A549 (cell line): Measurements from ENCODE around the gene EDN3. TPM values are rescaled to one million over a fixed set of nuclear protein-coding genes. Genes with fewer than 3 reads are reported as not detected.
"Not testable (repeated sequence)": the region's sequence is repeated elsewhere in the genome, so short reads cannot be mapped to it uniquely, and the experiment has no call there.

Experiments used
- ATAC-seq, 2 experiments: fragments of 200-7000 bp in 1 of 2; fragments of >200 bp in 1 of 2; cut with Nextera tagmentation in 1 of 2; cut with Tn5 transposase in 1 of 2; 3 replicates each; pipeline versions ENCODE4 v1.8.0 to v1.9.1; 2018 to 2020; ENCODE audit warnings: mild to moderate bottlenecking in 1 of 2, moderate library complexity in 1 of 2
- CTCF ChIA-PET: fragments of 300-600 bp; sonication (Branson Sonifier 250); formaldehyde crosslinking; extraction: SDS; loops from one replicate; lab custom pipeline; 2021; ENCODE audit warnings: antibody characterized with exemption, inconsistent platforms; lab: Yijun Ruan, JAX
- POLR2A ChIA-PET: fragments of 350-600 bp; formaldehyde crosslinking; extraction: SDS; loops from one replicate; lab custom pipeline; 2021; ENCODE audit warnings: antibody characterized with exemption, inconsistent platforms; lab: Yijun Ruan, JAX
- DNase-seq, 2 experiments: peaks; one replicate each; pipeline versions ENCODE4 v3.0.0 to v3.0.0-alpha.2; 2011 to 2016; ENCODE audit warnings: low read depth in 1 of 2, low spot score in 1 of 2
- FAIRE-seq: peaks from 2 replicates; lab custom pipeline; 2011; peaks lifted over from hg19 to GRCh38; lab: Jason Lieb, UNC
- H3K27ac ChIP-seq, 2 experiments: fragments of >200 bp; sonication (Bioruptor Twin); formaldehyde crosslinking; 3 replicates each; pipeline ENCODE4 v1.5.1; 2016 to 2017
- H3K4me1 ChIP-seq: fragments of >200 bp; sonication (Bioruptor Twin); formaldehyde crosslinking; 3 replicates; pipeline ENCODE4 v1.6.1; 2016
- H3K4me2 ChIP-seq: fragments of >200 bp; sonication (Bioruptor Twin); formaldehyde crosslinking; 3 replicates; pipeline ENCODE4 v1.6.1; 2016
- H3K4me3 ChIP-seq: fragments of >200 bp; sonication (Bioruptor Twin); formaldehyde crosslinking; 3 replicates; pipeline ENCODE4 v1.5.1; 2016
- H3K9me3 ChIP-seq: fragments of >200 bp; sonication (Bioruptor Twin); formaldehyde crosslinking; 3 replicates; pipeline ENCODE4 v1.6.1; 2016
- BHLHE40 ChIP-seq: IDR thresholded peaks from 2 replicates; pipeline ENCODE4 v1.6.1; 2012; ENCODE audit warnings: low read depth, low read length, inconsistent platforms
- CHD4 ChIP-seq: fragments of 200-600 bp; sonication (generic); IDR thresholded peaks from 2 replicates; pipeline ENCODE4 v1.6.1; 2016; ENCODE audit warnings: antibody characterized with exemption, mild to moderate bottlenecking, borderline replicate concordance
- EHF ChIP-seq: fragments of 250-450 bp; sonication (Bioruptor Pico); IDR thresholded peaks from 2 replicates; pipeline ENCODE4 v1.5.0; 2020; ENCODE audit warnings: mild to moderate bottlenecking
- EHMT2 ChIP-seq: fragments of 200-600 bp; sonication (generic); IDR thresholded peaks from 2 replicates; pipeline ENCODE4 v1.6.1; 2016; ENCODE audit warnings: antibody characterized with exemption, low read depth, mild to moderate bottlenecking, moderate library complexity
- EP300 ChIP-seq, 2 experiments: fragments of >200 bp; sonication (Bioruptor Twin); formaldehyde crosslinking; IDR thresholded peaks; 2 replicates in 1 of 2; 3 replicates in 1 of 2; pipeline ENCODE4 v1.6.1; 2016 to 2017
- FOSB ChIP-seq: fragments of 250-450 bp; sonication (Bioruptor Pico); IDR thresholded peaks from 2 replicates; pipeline ENCODE4 v1.5.0; 2020; ENCODE audit warnings: mild to moderate bottlenecking, moderate library complexity
- FOSL2 ChIP-seq, 2 experiments: fragments of 450-650 bp in 1 of 2; fragments of >200 bp in 1 of 2; sonication (Bioruptor Twin) in 1 of 2; formaldehyde crosslinking; IDR thresholded peaks; 2 replicates each; pipeline versions ENCODE4 v1.5.0 to v1.6.1; 2016 to 2020; ENCODE audit warnings: mild to moderate bottlenecking in 1 of 2, moderate library complexity in 1 of 2
- FOXS1 ChIP-seq: fragments of 250-450 bp; sonication (Bioruptor Pico); IDR thresholded peaks from 2 replicates; pipeline ENCODE4 v1.5.0; 2020; ENCODE audit warnings: mild to moderate bottlenecking, moderate library complexity
- HEYL ChIP-seq: fragments of 250-450 bp; sonication (Bioruptor Pico); IDR thresholded peaks from 2 replicates; pipeline ENCODE4 v1.8.0; 2021; ENCODE audit warnings: mild to moderate bottlenecking, moderate library complexity
- HOXB5 ChIP-seq: fragments of 250-450 bp; sonication (Bioruptor Pico); IDR thresholded peaks from 2 replicates; pipeline ENCODE4 v1.5.0; 2020; ENCODE audit warnings: mild to moderate bottlenecking, moderate library complexity
- JUN ChIP-seq, 2 experiments: fragments of >200 bp; sonication (Bioruptor Twin); formaldehyde crosslinking; IDR thresholded peaks; 2 replicates in 1 of 2; 3 replicates in 1 of 2; pipeline ENCODE4 v1.6.1; 2016 to 2017
- KDM5A ChIP-seq: fragments of 200-600 bp; sonication (generic); IDR thresholded peaks from 2 replicates; pipeline ENCODE4 v1.6.1; 2016; ENCODE audit warnings: antibody characterized with exemption, mild to moderate bottlenecking
- MYC ChIP-seq: IDR thresholded peaks from 2 replicates; pipeline ENCODE4 v1.6.1; 2012; ENCODE audit warnings: mild to moderate bottlenecking, inconsistent platforms, low read length, improper control_type of control experiment, borderline replicate concordance
- NPAS2 ChIP-seq: fragments of 250-450 bp; sonication (Bioruptor Pico); IDR thresholded peaks from 2 replicates; pipeline ENCODE4 v1.8.0; 2022; ENCODE audit warnings: mild to moderate bottlenecking, moderate library complexity, borderline replicate concordance
- NR3C1 ChIP-seq: fragments of >200 bp; sonication (Bioruptor Twin); formaldehyde crosslinking; IDR thresholded peaks from 3 replicates; pipeline ENCODE4 v1.6.1; 2017
- RARB ChIP-seq: fragments of 250-450 bp; sonication (Bioruptor Pico); IDR thresholded peaks from 2 replicates; pipeline ENCODE4 v1.8.0; 2021; ENCODE audit warnings: mild to moderate bottlenecking, moderate library complexity
- ZFP36 ChIP-seq: fragments of 450-650 bp; IDR thresholded peaks from 2 replicates; pipeline ENCODE4 v1.6.1; 2014; ENCODE audit warnings: borderline replicate concordance; ENCODE audit not compliant: partially characterized antibody
- WGBS: methylation state at CpG from one replicate; pipeline ENCODE4 v1.1.6; 2017; ENCODE audit errors: missing lambda C conversion rate; 5-methylcytosine and 5-hydroxymethylcytosine counted together
- polyA plus RNA-seq, 4 experiments: library from polyadenylated mRNA; depleted of rRNA in 3 of 4; stranded (reverse); fragments of >200 nt; fragmentation: RNase III in 1 of 4; extraction: RNeasy Plus Mini Kit Qiagen cat#74134 plus additional on column Dnase treatment in 1 of 4; gene quantifications; 2 replicates in 3 of 4; 3 replicates in 1 of 4; pipeline ENCODE4 v1.2.3, GENCODE V29; 2011 to 2017
- TF ChIP-seq, protein P1 (sequence below): IDR thresholded peaks from 2 replicates; pipeline ENCODE4 v1.6.1; 2012; ENCODE audit warnings: low read depth, borderline replicate concordance
- TF ChIP-seq, protein P2 (sequence below): IDR thresholded peaks from 2 replicates; pipeline ENCODE4 v1.6.1; 2012
- TF ChIP-seq, protein P3 (sequence below): fragments of >200 bp; sonication (Bioruptor Twin); formaldehyde crosslinking; IDR thresholded peaks from 2 replicates; pipeline ENCODE4 v1.6.1; 2016
- TF ChIP-seq, protein P4 (sequence below): fragments of >200 bp; sonication (Bioruptor Twin); formaldehyde crosslinking; IDR thresholded peaks from 3 replicates; pipeline ENCODE4 v1.5.1; 2016
- TF ChIP-seq, protein P5 (sequence below): fragments of 450-650 bp; IDR thresholded peaks from 2 replicates; pipeline ENCODE4 v1.6.1; 2014; ENCODE audit warnings: antibody characterized with exemption
- TF ChIP-seq, protein P6 (sequence below): fragments of 200-600 bp; sonication (generic); IDR thresholded peaks from 2 replicates; pipeline ENCODE4 v1.6.1; 2016; ENCODE audit warnings: antibody characterized with exemption, mild to moderate bottlenecking, moderate library complexity

The EDN3 gene
- polyA plus RNA-seq, 2 of the 4 experiments (the other 2 are of a cell fraction): 0.13 to 0.54 TPM

DNA sequence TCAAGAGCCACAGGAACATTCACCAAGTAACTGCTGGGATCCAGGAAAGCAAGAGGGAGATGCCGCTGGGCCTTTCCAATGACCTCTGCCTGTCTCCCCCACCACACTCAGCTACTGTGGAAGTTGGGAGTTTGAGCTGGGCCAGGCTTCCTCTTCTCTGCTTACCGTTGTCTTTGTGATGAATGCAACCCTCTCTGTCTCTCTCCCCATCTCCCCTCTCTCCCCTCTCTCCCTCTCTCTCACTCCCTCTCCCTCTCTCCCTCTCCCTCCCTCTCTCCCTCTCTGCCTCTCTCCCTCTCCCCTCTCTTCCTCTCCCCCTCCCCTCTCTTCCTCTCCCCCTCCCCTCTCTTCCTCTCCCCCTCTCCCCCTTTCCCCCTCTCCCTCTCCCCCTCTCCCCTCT, 54.8 kb downstream of the EDN3 start (continued):
- TF ChIP-seq NR3C1: no peak
- TF ChIP-seq, protein P1, sequence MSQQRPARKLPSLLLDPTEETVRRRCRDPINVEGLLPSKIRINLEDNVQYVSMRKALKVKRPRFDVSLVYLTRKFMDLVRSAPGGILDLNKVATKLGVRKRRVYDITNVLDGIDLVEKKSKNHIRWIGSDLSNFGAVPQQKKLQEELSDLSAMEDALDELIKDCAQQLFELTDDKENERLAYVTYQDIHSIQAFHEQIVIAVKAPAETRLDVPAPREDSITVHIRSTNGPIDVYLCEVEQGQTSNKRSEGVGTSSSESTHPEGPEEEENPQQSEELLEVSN: no peak
- TF ChIP-seq JUN (IDR thresholded peaks at IDR 0.05): no peak
- no peak for TF ChIP-seq HOXB5 (CRISPR knock-in tag)
- TF ChIP-seq EHMT2: no peak

DNA sequence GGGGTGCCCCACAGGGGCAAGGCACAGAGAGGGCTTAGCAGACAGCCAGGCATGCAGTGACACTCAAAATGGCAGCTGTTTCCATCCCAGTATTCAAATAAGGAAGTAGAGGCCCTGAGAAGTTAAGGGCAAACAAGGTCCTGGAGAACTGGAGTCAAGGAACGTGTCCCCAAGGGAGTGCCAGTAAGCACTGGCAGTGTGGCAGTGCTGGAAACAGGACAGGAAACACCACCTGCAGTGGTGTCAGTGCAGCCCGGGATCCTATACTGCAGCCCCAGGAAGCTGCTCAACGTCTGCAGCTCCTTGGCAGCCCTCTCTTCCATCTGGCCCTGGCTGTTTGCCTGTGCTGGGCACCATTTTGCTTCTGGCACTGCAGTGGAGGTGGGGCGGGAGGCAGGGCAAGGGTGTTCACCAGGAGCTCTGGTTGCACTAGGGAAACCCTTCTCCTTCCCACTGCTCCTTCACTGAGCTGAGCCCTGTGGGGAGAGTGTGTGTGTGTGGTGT, 56.3 kb downstream of the EDN3 start:
- Histone ChIP-seq H3K4me3 (no peak overlapping the region), H3K4me2 (no peak overlapping the region)
- ChIA-PET POLR2A (no interaction called here), CTCF (interaction anchor here (1.4 to 1.6 kb wide), 2 partner anchors 47 to 135 kb away, joined by 3 to 5 read pairs; no protein-coding TSS in a partner anchor)
- DNase-seq (no peak), FAIRE-seq (no peak), ATAC-seq (no peak)
- 72% methylated on average over 4 of the region's 4 CpGs for WGBS
- TF ChIP-seq, protein P2, sequence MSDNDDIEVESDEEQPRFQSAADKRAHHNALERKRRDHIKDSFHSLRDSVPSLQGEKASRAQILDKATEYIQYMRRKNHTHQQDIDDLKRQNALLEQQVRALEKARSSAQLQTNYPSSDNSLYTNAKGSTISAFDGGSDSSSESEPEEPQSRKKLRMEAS: no peak
- TF ChIP-seq KDM5A (no peak), EP300 (IDR thresholded peaks at IDR 0.05) (no peak), MYC (no peak), CHD4 (no peak), NPAS2 (CRISPR knock-in tag) (no peak), RARB (CRISPR knock-in tag) (no peak), FOSL2 (IDR thresholded peaks at IDR 0.05) (no peak), FOSL2 (CRISPR knock-in tag; IDR thresholded peaks at IDR 0.05) (no peak), HEYL (no peak), EHF (CRISPR knock-in tag) (no peak), FOXS1 (CRISPR knock-in tag) (no peak), BHLHE40 (no peak), FOSB (CRISPR knock-in tag) (no peak), ZFP36 (no peak), EHMT2 (no peak)
- TF ChIP-seq, protein P3, sequence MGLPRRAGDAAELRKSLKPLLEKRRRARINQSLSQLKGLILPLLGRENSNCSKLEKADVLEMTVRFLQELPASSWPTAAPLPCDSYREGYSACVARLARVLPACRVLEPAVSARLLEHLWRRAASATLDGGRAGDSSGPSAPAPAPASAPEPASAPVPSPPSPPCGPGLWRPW: no peak
- TF ChIP-seq, protein P4, sequence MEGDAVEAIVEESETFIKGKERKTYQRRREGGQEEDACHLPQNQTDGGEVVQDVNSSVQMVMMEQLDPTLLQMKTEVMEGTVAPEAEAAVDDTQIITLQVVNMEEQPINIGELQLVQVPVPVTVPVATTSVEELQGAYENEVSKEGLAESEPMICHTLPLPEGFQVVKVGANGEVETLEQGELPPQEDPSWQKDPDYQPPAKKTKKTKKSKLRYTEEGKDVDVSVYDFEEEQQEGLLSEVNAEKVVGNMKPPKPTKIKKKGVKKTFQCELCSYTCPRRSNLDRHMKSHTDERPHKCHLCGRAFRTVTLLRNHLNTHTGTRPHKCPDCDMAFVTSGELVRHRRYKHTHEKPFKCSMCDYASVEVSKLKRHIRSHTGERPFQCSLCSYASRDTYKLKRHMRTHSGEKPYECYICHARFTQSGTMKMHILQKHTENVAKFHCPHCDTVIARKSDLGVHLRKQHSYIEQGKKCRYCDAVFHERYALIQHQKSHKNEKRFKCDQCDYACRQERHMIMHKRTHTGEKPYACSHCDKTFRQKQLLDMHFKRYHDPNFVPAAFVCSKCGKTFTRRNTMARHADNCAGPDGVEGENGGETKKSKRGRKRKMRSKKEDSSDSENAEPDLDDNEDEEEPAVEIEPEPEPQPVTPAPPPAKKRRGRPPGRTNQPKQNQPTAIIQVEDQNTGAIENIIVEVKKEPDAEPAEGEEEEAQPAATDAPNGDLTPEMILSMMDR: no peak
- TF ChIP-seq, protein P5, sequence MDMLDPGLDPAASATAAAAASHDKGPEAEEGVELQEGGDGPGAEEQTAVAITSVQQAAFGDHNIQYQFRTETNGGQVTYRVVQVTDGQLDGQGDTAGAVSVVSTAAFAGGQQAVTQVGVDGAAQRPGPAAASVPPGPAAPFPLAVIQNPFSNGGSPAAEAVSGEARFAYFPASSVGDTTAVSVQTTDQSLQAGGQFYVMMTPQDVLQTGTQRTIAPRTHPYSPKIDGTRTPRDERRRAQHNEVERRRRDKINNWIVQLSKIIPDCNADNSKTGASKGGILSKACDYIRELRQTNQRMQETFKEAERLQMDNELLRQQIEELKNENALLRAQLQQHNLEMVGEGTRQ: no peak
- TF ChIP-seq, protein P6, sequence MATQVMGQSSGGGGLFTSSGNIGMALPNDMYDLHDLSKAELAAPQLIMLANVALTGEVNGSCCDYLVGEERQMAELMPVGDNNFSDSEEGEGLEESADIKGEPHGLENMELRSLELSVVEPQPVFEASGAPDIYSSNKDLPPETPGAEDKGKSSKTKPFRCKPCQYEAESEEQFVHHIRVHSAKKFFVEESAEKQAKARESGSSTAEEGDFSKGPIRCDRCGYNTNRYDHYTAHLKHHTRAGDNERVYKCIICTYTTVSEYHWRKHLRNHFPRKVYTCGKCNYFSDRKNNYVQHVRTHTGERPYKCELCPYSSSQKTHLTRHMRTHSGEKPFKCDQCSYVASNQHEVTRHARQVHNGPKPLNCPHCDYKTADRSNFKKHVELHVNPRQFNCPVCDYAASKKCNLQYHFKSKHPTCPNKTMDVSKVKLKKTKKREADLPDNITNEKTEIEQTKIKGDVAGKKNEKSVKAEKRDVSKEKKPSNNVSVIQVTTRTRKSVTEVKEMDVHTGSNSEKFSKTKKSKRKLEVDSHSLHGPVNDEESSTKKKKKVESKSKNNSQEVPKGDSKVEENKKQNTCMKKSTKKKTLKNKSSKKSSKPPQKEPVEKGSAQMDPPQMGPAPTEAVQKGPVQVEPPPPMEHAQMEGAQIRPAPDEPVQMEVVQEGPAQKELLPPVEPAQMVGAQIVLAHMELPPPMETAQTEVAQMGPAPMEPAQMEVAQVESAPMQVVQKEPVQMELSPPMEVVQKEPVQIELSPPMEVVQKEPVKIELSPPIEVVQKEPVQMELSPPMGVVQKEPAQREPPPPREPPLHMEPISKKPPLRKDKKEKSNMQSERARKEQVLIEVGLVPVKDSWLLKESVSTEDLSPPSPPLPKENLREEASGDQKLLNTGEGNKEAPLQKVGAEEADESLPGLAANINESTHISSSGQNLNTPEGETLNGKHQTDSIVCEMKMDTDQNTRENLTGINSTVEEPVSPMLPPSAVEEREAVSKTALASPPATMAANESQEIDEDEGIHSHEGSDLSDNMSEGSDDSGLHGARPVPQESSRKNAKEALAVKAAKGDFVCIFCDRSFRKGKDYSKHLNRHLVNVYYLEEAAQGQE: no peak
- TF ChIP-seq, all 56 proteins: peak for 0
- no peaks in the 10 kb centered on the region for H3K9me3 ChIP-seq
- H3K27ac ChIP-seq: no peak overlapping the region
- peaks cover 13% of the 10 kb centered on the region for H3K4me1 ChIP-seq

DNA sequence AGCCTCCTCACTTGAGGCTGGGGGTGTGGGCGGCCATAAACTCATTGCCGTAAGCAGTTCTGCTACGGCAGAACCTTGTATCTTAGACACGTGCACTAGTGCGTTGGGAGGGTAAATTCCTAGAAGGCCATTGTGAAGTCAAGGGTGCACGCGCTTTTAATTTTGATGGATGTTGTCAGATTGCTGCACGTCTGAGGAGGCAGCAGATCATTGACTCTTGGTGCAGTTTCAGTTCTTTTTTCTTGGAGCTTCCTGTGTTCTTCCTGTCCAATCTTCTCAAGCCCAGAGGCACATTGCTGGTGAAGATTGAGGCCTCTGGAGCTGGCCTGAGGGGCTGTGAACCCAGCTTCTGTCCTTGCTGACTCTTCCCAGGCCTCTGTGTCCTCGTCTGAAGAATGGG, 58.4 kb downstream of the EDN3 start:
- FAIRE-seq, DNase-seq: not testable (repeated sequence)

More for the DNA sequence above, 58.4 kb downstream of the EDN3 start:
- H3K4me2 ChIP-seq, POLR2A ChIA-PET, H3K4me1 ChIP-seq, H3K4me3 ChIP-seq, H3K27ac ChIP-seq, ATAC-seq, CTCF ChIA-PET, H3K9me3 ChIP-seq: not testable (repeated sequence)
- WGBS: 96% methylated on average over 6 of the region's 9 CpGs
